H9 (cell line): ENCODE results near the gene SLC2A5. TPM values are rescaled to one million over a fixed set of nuclear protein-coding genes. Genes with fewer than 3 reads are reported as not detected.

Source experiments
- DNase-seq: peaks from one replicate; pipeline ENCODE4 v3.0.0-alpha.2; 2017
- H2AFZ ChIP-seq: one replicate; pipeline ENCODE4 v1.6.1; 2013; ENCODE audit warnings: mild to moderate bottlenecking, low read length, control low read depth, moderate library complexity
- H2AK5ac ChIP-seq: 2 replicates; pipeline ENCODE4 v1.6.1; 2013; ENCODE audit warnings: low read length, control low read depth, mixed read lengths; ENCODE audit not compliant: insufficient read length
- H2BK120ac ChIP-seq: one replicate; pipeline ENCODE4 v1.6.1; 2013; ENCODE audit warnings: low read depth, mild to moderate bottlenecking, low read length, control low read depth, inconsistent platforms; ENCODE audit not compliant: poor library complexity, severe bottlenecking
- H2BK12ac ChIP-seq: 2 replicates; pipeline ENCODE4 v1.6.1; 2013; ENCODE audit warnings: low read length, control low read depth, mixed read lengths, low read depth; ENCODE audit not compliant: insufficient read length
- H2BK15ac ChIP-seq: 2 replicates; pipeline ENCODE4 v1.6.1; 2013; ENCODE audit warnings: low read depth, low read length, control low read depth
- H2BK20ac ChIP-seq: one replicate; pipeline ENCODE4 v1.6.1; 2013; ENCODE audit warnings: low read depth, mild to moderate bottlenecking, low read length, control low read depth, inconsistent platforms; ENCODE audit not compliant: poor library complexity, severe bottlenecking
- H2BK5ac ChIP-seq: 2 replicates; pipeline ENCODE4 v1.6.1; 2013; ENCODE audit warnings: low read length, control low read depth, mixed read lengths; ENCODE audit not compliant: insufficient read length
- H3K14ac ChIP-seq: 2 replicates; pipeline ENCODE4 v1.6.1; 2013; ENCODE audit warnings: low read length, control low read depth; ENCODE audit not compliant: insufficient read depth
- H3K18ac ChIP-seq: 2 replicates; pipeline ENCODE4 v1.6.1; 2013; ENCODE audit warnings: low read depth, mild to moderate bottlenecking, mixed read lengths, low read length, control low read depth; ENCODE audit not compliant: insufficient read length
- H3K23ac ChIP-seq: 2 replicates; pipeline ENCODE4 v1.6.1; 2013; ENCODE audit warnings: low read length, control low read depth, mixed read lengths, low read depth; ENCODE audit not compliant: insufficient read length
- H3K23me2 ChIP-seq: 2 replicates; pipeline ENCODE4 v1.6.1; 2013; ENCODE audit warnings: low read depth, mild to moderate bottlenecking, mixed read lengths, low read length, control low read depth; ENCODE audit not compliant: insufficient read length, poor library complexity, severe bottlenecking
- H3K27ac ChIP-seq: 2 replicates; pipeline ENCODE4 v1.5.1; 2013; ENCODE audit warnings: low read length, control low read depth, mixed read lengths, low read depth; ENCODE audit not compliant: insufficient read length
- H3K27me3 ChIP-seq: 2 replicates; pipeline ENCODE4 v1.6.1; 2013; ENCODE audit warnings: low read length, control low read depth, inconsistent platforms; ENCODE audit not compliant: insufficient read depth
- H3K4ac ChIP-seq: 2 replicates; pipeline ENCODE4 v1.6.1; 2013; ENCODE audit warnings: low read depth, mild to moderate bottlenecking, control low read depth, inconsistent platforms, low read length, moderate library complexity
- H3K4me1 ChIP-seq: 2 replicates; pipeline ENCODE4 v1.6.1; 2013; ENCODE audit warnings: low read length, control low read depth, inconsistent platforms; ENCODE audit not compliant: insufficient read depth
- H3K4me2 ChIP-seq: 2 replicates; pipeline ENCODE4 v1.6.1; 2013; ENCODE audit warnings: low read length, control low read depth, mixed read lengths; ENCODE audit not compliant: insufficient read length, insufficient read depth
- H3K56ac ChIP-seq: 2 replicates; pipeline ENCODE4 v1.6.1; 2013; ENCODE audit warnings: low read depth, mild to moderate bottlenecking, mixed read lengths, low read length, control low read depth; ENCODE audit not compliant: insufficient read length
- H3K79me1 ChIP-seq: 2 replicates; pipeline ENCODE4 v1.6.1; 2013; ENCODE audit warnings: low read depth, mild to moderate bottlenecking, moderate library complexity, low read length, control low read depth, inconsistent platforms; ENCODE audit not compliant: insufficient read depth, poor library complexity, severe bottlenecking
- H3K79me2 ChIP-seq: 2 replicates; pipeline ENCODE4 v1.6.1; 2013; ENCODE audit warnings: low read length, control low read depth, inconsistent platforms; ENCODE audit not compliant: insufficient read depth
- H3K9ac ChIP-seq: 2 replicates; pipeline ENCODE4 v1.6.1; 2013; ENCODE audit warnings: low read length, control low read depth, mixed read lengths; ENCODE audit not compliant: insufficient read length; ENCODE audit errors: extremely low read depth
- H3K9me3 ChIP-seq: one replicate; pipeline ENCODE4 v1.6.1; 2013; ENCODE audit warnings: low read depth, low read length, inconsistent platforms; ENCODE audit not compliant: control insufficient read depth
- H3T11ph ChIP-seq: one replicate; pipeline ENCODE4 v1.6.1; 2013; ENCODE audit warnings: mild to moderate bottlenecking, low read length, control low read depth, inconsistent platforms
- H4K20me1 ChIP-seq: one replicate; pipeline ENCODE4 v1.6.1; 2013; ENCODE audit not compliant: control insufficient read depth, insufficient read length, insufficient read depth
- H4K5ac ChIP-seq: 2 replicates; pipeline ENCODE4 v1.6.1; 2013; ENCODE audit warnings: low read depth, mild to moderate bottlenecking, mixed read lengths, low read length, control low read depth; ENCODE audit not compliant: insufficient read length
- H4K8ac ChIP-seq: replicated peaks from 2 replicates; pipeline ENCODE4 v1.6.1; 2013; ENCODE audit warnings: low read length, control low read depth, mixed read lengths, low read depth; ENCODE audit not compliant: insufficient read length
- H4K91ac ChIP-seq: 2 replicates; pipeline ENCODE4 v1.6.1; 2013; ENCODE audit warnings: low read depth, mild to moderate bottlenecking, moderate library complexity, mixed read lengths, low read length, control low read depth; ENCODE audit not compliant: insufficient read length
- H3K27ac Mint-ChIP-seq, 3 experiments: 2 replicates in 2 of 3; 3 replicates in 1 of 3; pipeline ENCODE4 v1.8.0; 2020 to 2021; ENCODE audit warnings: mixed read lengths in 3 of 3, mild to moderate bottlenecking in 1 of 3, moderate library complexity in 1 of 3
- H3K27me3 Mint-ChIP-seq: 2 replicates; pipeline ENCODE4 v1.8.0; 2021; ENCODE audit warnings: low read depth, mild to moderate bottlenecking, moderate library complexity, mixed read lengths
- H3K36me3 Mint-ChIP-seq, 3 experiments: 2 replicates in 2 of 3; 3 replicates in 1 of 3; pipeline ENCODE4 v1.8.0; 2020 to 2021; ENCODE audit warnings: low read depth in 3 of 3, mixed read lengths in 3 of 3; ENCODE audit not compliant: insufficient read depth in 1 of 3
- H3K4me1 Mint-ChIP-seq, 2 experiments: 2 replicates each; pipeline ENCODE4 v1.8.0; 2020; ENCODE audit warnings: mixed read lengths in 2 of 2
- H3K4me3 Mint-ChIP-seq, 2 experiments: 2 replicates in 1 of 2; 3 replicates in 1 of 2; pipeline ENCODE4 v1.8.0; 2020 to 2021; ENCODE audit warnings: mild to moderate bottlenecking in 2 of 2, mixed read lengths in 2 of 2, moderate library complexity in 1 of 2
- H3K9me3 Mint-ChIP-seq, 2 experiments: 2 replicates in 1 of 2; 3 replicates in 1 of 2; pipeline ENCODE4 v1.8.0; 2020; ENCODE audit warnings: mild to moderate bottlenecking in 2 of 2, mixed read lengths in 2 of 2, moderate library complexity in 1 of 2
- WGBS: extraction: QIAGEN DNeasy Blood & Tissue Kit; methylation state at CpG from one replicate; pipeline ENCODE4 v1.1.7; 2013; ENCODE audit warnings: missing lambda C conversion rate, low lambda C conversion rate, mixed read lengths; ENCODE audit not compliant: insufficient read length; ENCODE audit errors: extremely low coverage; 5-methylcytosine and 5-hydroxymethylcytosine counted together
- total RNA-seq: library from RNA; stranded (reverse); gene quantifications from 2 replicates; pipeline ENCODE4 v1.2.1, GENCODE V29; 2021
- TF ChIP-seq, protein P1 (sequence below): fragments of 200-600 bp; sonication (generic); conservative IDR thresholded peaks from 3 replicates; pipeline ENCODE4 v1.8.0; 2021; ENCODE audit warnings: antibody characterized with exemption, mild to moderate bottlenecking

SLC2A5 gene
- total RNA-seq, 1 experiment from 2014 or later: not detected

DNA sequence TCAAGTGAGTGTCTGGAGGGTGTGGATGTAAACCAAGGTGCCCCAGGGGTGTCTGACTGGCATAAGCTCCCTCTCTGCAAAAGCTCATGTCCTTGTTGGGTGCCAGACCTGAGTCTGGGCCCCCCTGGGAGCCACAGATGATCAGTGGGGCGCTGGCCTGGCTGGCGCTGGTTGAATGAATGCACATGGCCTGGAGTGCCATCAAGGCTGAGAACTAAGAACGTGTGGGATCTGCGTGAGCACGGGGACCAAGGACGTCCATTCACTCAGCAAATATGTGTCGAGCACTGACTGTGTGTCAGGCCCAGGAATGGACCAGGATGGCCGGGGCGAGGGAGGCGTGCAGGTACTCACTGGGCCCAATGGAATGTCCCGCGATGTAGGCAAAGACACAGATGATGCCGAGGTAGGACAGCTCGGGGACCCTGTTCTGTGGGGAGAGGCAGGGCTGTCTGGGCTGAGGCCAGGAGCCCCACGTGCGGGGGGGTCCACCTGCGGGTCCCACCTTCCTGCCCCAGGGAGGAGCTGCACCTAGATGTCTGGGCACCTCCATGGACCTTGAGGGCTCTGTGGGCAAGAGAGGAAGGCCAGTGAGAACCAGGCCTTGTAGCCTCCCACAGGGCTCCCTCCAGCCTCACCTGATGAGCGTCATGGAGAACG is 62.3 kb downstream of the SLC2A5 start:
- TF ChIP-seq, protein P1, sequence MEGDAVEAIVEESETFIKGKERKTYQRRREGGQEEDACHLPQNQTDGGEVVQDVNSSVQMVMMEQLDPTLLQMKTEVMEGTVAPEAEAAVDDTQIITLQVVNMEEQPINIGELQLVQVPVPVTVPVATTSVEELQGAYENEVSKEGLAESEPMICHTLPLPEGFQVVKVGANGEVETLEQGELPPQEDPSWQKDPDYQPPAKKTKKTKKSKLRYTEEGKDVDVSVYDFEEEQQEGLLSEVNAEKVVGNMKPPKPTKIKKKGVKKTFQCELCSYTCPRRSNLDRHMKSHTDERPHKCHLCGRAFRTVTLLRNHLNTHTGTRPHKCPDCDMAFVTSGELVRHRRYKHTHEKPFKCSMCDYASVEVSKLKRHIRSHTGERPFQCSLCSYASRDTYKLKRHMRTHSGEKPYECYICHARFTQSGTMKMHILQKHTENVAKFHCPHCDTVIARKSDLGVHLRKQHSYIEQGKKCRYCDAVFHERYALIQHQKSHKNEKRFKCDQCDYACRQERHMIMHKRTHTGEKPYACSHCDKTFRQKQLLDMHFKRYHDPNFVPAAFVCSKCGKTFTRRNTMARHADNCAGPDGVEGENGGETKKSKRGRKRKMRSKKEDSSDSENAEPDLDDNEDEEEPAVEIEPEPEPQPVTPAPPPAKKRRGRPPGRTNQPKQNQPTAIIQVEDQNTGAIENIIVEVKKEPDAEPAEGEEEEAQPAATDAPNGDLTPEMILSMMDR: no peak
- Histone ChIP-seq H3K9me3 (no peaks in the 10 kb centered on the region), H4K5ac (no peak overlapping the region), H3K27me3 (no peaks in the 10 kb centered on the region), H2BK20ac (no peak overlapping the region), H3K79me1 (no peaks in the 10 kb centered on the region), H4K8ac (no peak overlapping the region), H3K14ac (no peak overlapping the region), H3K56ac (no peak overlapping the region), H3K79me2 (no peaks in the 10 kb centered on the region), H2BK12ac (no peak overlapping the region), H4K91ac (peak overlapping the region; percentile 27), H3K4ac (no peak overlapping the region), H3K23me2 (no peaks in the 10 kb centered on the region), H3K23ac (no peak overlapping the region), H2BK120ac (no peak overlapping the region), H3K4me1 (no peaks in the 10 kb centered on the region), H2BK15ac (no peak overlapping the region), H2AFZ (no peak overlapping the region), H4K20me1 (no peaks in the 10 kb centered on the region), H3K9ac (no peak overlapping the region), H3K4me2 (no peak overlapping the region), H3T11ph (no peak overlapping the region), H2BK5ac (no peak overlapping the region), H3K18ac (no peak overlapping the region), H2AK5ac (no peak overlapping the region), H3K27ac (no peak overlapping the region)
- Mint-ChIP-seq H3K27ac (peak overlapping the region in 1 of 3 experiments; percentile 93; a peak in 1 of 7 replicates), H3K9me3 (no peaks in the 10 kb centered on the region; a peak in 1 of 5 replicates), H3K27me3 (peaks cover 8% of the 10 kb centered on the region), H3K4me1 (peaks cover 20 to 26% of the 10 kb centered on the region in 2 experiments), H3K4me3 (no peak overlapping the region), H3K36me3 (no peaks in the 10 kb centered on the region)
- no CpG with 5 or more reads among the region's 19 CpGs for WGBS
- no peak for DNase-seq
